Right lobe of liver (tissue), 6 donors: ENCODE results near the gene MREG. TPM values are rescaled to one million over a fixed set of nuclear protein-coding genes. Genes with fewer than 3 reads are reported as not detected.

Source experiments
- ATAC-seq, 4 donors: fragments of 200-7000 bp; cut with Tn5 transposase; one replicate each; pipeline ENCODE4 v1.9.1; 2020; ENCODE audit warnings: mild to moderate bottlenecking in 4 of 4, moderate library complexity in 4 of 4
- DNase-seq, 3 donors: peaks; one replicate each; pipeline ENCODE4 v3.0.0-alpha.2; 2020
- H3K27ac ChIP-seq, 3 donors: fragments of 200-600 bp; one replicate each; pipeline ENCODE4 v1.8.0; 2022
- H3K27me3 ChIP-seq, 2 donors: fragments of 200-600 bp; one replicate each; pipeline ENCODE4 v1.8.0; 2022
- H3K36me3 ChIP-seq, 4 donors: fragments of 200-600 bp; sonication (generic) in 1 of 4; one replicate each; pipeline versions ENCODE4 v1.5.1 to v1.8.0; 2017 to 2022; ENCODE audit warnings: control low read depth in 1 of 4
- H3K4me1 ChIP-seq, 4 donors: fragments of 200-600 bp; sonication (generic) in 1 of 4; one replicate each; pipeline versions ENCODE4 v1.5.1 to v1.8.0; 2017 to 2022; ENCODE audit warnings: control low read depth in 1 of 4
- H3K4me3 ChIP-seq, 3 donors: fragments of 200-600 bp; one replicate each; pipeline ENCODE4 v1.8.0; 2022
- H3K9me3 ChIP-seq, 4 donors: fragments of 200-600 bp; sonication (generic) in 1 of 4; one replicate each; pipeline versions ENCODE4 v1.5.1 to v1.8.0; 2017 to 2022; ENCODE audit warnings: control low read depth in 1 of 4
- CTCF ChIP-seq, 4 donors: fragments of 200-600 bp in 3 of 4; fragments of 450-650 bp in 1 of 4; IDR thresholded peaks; one replicate each; pipeline versions ENCODE4 v1.5.1 to v1.8.0; 2016 to 2022; ENCODE audit warnings: antibody characterized with exemption in 4 of 4, mild to moderate bottlenecking in 2 of 4
- POLR2A ChIP-seq: fragments of 450-650 bp; IDR thresholded peaks from one replicate; pipeline ENCODE4 v1.6.1; 2017; ENCODE audit warnings: antibody characterized with exemption, mild to moderate bottlenecking
- WGBS: methylation state at CpG from one replicate; pipeline ENCODE4 v1.1.6; 2018; ENCODE audit warnings: low coverage, low lambda C conversion rate; ENCODE audit not compliant: insufficient coverage; ENCODE audit errors: missing lambda C conversion rate; 5-methylcytosine and 5-hydroxymethylcytosine counted together
- intact Hi-C, 2 donors: fragments of 100-400 bp; cut with DNase I; formaldehyde crosslinking; loops; one replicate each; pipeline versions ENCODE4 v1.11.2 to v1.14.1; 2022
- total RNA-seq, 6 experiments: library from RNA; depleted of rRNA in 2 of 6; stranded (reverse); fragments of >200 nt in 2 of 6; fragmentation: NEBNext Ultra II Directional in 3 of 6; extraction: Animal tissue kit (Norgen Biotek cat#: 25700) in 3 of 6; gene quantifications; one replicate each; pipeline versions ENCODE4 v1.1.0 to v1.2.4, GENCODE V29; 2016 to 2023
- donor health status: DM: no; HTN: yes; CAD: no.
- donor health status: DM: no; HTN: no; CAD: no.
- donor health status: DM: no; HTN: no; CAD: no.
- donor health status: DM: no; HTN: yes; CAD: no.
- donor health status: DM: no; HTN: yes; CAD: no.

Gene MREG
- total RNA-seq, 6 experiments from 2014 or later = 2.0 to 9.6 (median 5.0) TPM

- Histone ChIP-seq H3K27ac (no peak overlapping the region), H3K9me3 (no peaks in the 10 kb centered on the region), H3K4me3 (no peak overlapping the region), H3K27me3 (no peaks in the 10 kb centered on the region), H3K36me3 (no peaks in the 10 kb centered on the region), H3K4me1 (peaks cover 0 to 11% (median 3%) of the 10 kb centered on the region in 4 donors)
- DNase-seq (no peak), ATAC-seq (no peak)
- intact Hi-C loops = no loop called here
- 100% methylated on average over 1 of the region's 2 CpGs for WGBS
- TF ChIP-seq POLR2A (no peak), CTCF (IDR thresholded peaks at IDR 0.05) (no peak)
Measured at GRCh38 chr2:215898363-215898762, 115.0 kb downstream of the MREG start.

GRCh38 chr2:215896921-215897320 is 116.4 kb downstream of the MREG start:
- ATAC-seq = no peak
- TF ChIP-seq POLR2A = no peak
- TF ChIP-seq CTCF (IDR thresholded peaks at IDR 0.05) = no peak
- Histone ChIP-seq H3K27me3 (no peaks in the 10 kb centered on the region), H3K27ac (no peak overlapping the region), H3K4me1 (peaks cover 0 to 11% (median 3%) of the 10 kb centered on the region in 4 donors), H3K9me3 (no peaks in the 10 kb centered on the region), H3K36me3 (no peaks in the 10 kb centered on the region), H3K4me3 (no peak overlapping the region)
- 64% methylated on average over 3 of the region's 4 CpGs for WGBS
- DNase-seq = no peak
- intact Hi-C loops = no loop called here

- TF ChIP-seq POLR2A (no peak), CTCF (IDR thresholded peaks at IDR 0.05) (no peak)
- H3K36me3 ChIP-seq = no peaks in the 10 kb centered on the region
- intact Hi-C loops = no loop called here
- no peak for DNase-seq
- H3K4me3 ChIP-seq = no peak overlapping the region
- peaks cover 0 to 11% (median 0%) of the 10 kb centered on the region in 4 donors for H3K4me1 ChIP-seq
- 23% methylated on average over 4 of the region's 4 CpGs for WGBS
- H3K27ac ChIP-seq = no peak overlapping the region
- no peaks in the 10 kb centered on the region for H3K27me3 ChIP-seq
- H3K9me3 ChIP-seq = no peaks in the 10 kb centered on the region
- peak in 3 of 4 donors; percentile 26 to 67 (median 54) for ATAC-seq
Measured at GRCh38 chr2:215895330-215895729, 118.0 kb downstream of the MREG start.

Other genes with a start within 250 kb of the MREG start
- gene PECR, start 68.3 kb upstream of the MREG start, total RNA-seq = 100 to 1,000 TPM in 3 of 6 experiments, 10 to 100 TPM in 3; 43.4 to 115 (median 80.3) TPM
- gene TMEM169, start 68.4 kb upstream of the MREG start, total RNA-seq = 1 to 10 TPM in 3 of 6 experiments, under 1 TPM in 3; 0.29 to 2.7 (median 1.0) TPM
- gene XRCC5, start 95.8 kb upstream of the MREG start, total RNA-seq = 100 to 1,000 TPM in 4 of 6 experiments, 10 to 100 TPM in 2; 92.0 to 131 (median 106) TPM